GM13976 (cell line): ENCODE measurements around the gene PLB1.

Experiments used
- DNase-seq: peaks from one replicate; pipeline ENCODE4 v3.0.0; 2012; ENCODE audit warnings: low spot score
- CTCF ChIP-seq: IDR thresholded peaks from 2 replicates; pipeline ENCODE4 v1.5.1; 2012; ENCODE audit warnings: borderline replicate concordance, mild to moderate bottlenecking; ENCODE audit not compliant: insufficient read depth; ENCODE audit errors: extremely low read depth, missing control alignments, control extremely low read depth
- in situ Hi-C: fragments of 300-500 bp; cut with MboI; formaldehyde crosslinking; loops from one replicate; pipeline ENCODE4 v1.12.0; 2022; ENCODE audit warnings: low sequenced_read_pairs, mixed read lengths, inconsistent platforms; ENCODE audit not compliant: unreplicated experiment

The PLB1 gene

GRCh38 chr2:28612131-28612812 is 116.4 kb downstream of the PLB1 start:
- in situ Hi-C loops = no loop called here

GRCh38 chr2:28613186-28613585 is 117.3 kb downstream of the PLB1 start:
- DNase-seq = no peak
- TF ChIP-seq CTCF = no peak
- in situ Hi-C loops = no loop called here

More at GRCh38 chr2:28612131-28612812, 116.4 kb downstream of the PLB1 start:
- no peak for TF ChIP-seq CTCF
- no peak for DNase-seq

GRCh38 chr2:28613633-28614501 is 118.0 kb downstream of the PLB1 start:
- in situ Hi-C loops = no loop called here
- no peak for DNase-seq
- TF ChIP-seq CTCF = no peak

- TF ChIP-seq CTCF = no peak
- DNase-seq = no peak
- in situ Hi-C loops = no loop called here
These were observed 119.8 kb downstream of the PLB1 start for GRCh38 chr2:28615706-28616105.

GRCh38 chr2:28616396-28616999 is 120.6 kb downstream of the PLB1 start:
- no peak for DNase-seq
- TF ChIP-seq CTCF = no peak
- in situ Hi-C loops = no loop called here

- no peak for TF ChIP-seq CTCF
- no peak for DNase-seq
- in situ Hi-C loops = no loop called here
These were observed 121.8 kb downstream of the PLB1 start for GRCh38 chr2:28617502-28618184.
